H7 (cell line): ENCODE measurements around the gene CLINT1. TPM values are rescaled to one million over a fixed set of nuclear protein-coding genes. Genes with fewer than 3 reads are reported as not detected.

Experiments used
- DNase-seq: peaks from one replicate; pipeline ENCODE4 v3.0.0; 2012
- H3K27me3 ChIP-seq: 2 replicates; pipeline ENCODE4 v1.6.0; 2011; ENCODE audit warnings: mild to moderate bottlenecking, low read length; ENCODE audit not compliant: control insufficient read depth, insufficient read depth
- H3K36me3 ChIP-seq: replicated peaks from 2 replicates; pipeline ENCODE4 v1.5.1; 2011; ENCODE audit warnings: low read length; ENCODE audit not compliant: control insufficient read depth, insufficient read depth
- H3K4me3 ChIP-seq: 2 replicates; pipeline ENCODE4 v1.5.1; 2011; ENCODE audit warnings: low read depth, mild to moderate bottlenecking, control low read depth, low read length, moderate library complexity; ENCODE audit not compliant: insufficient read depth
- total RNA-seq: library from RNA; depleted of rRNA; stranded (reverse); fragments of >200 nt; shearing (Covaris generic); gene quantifications from 2 replicates; pipeline ENCODE4 v1.2.3, GENCODE V29; 2014

The CLINT1 gene
- total RNA-seq, 1 experiment from 2014 or later: 74.9 TPM

GRCh38 chr5:157766902-157767301 is 92.0 kb downstream of the CLINT1 start:
- H3K27me3 ChIP-seq: no peaks in the 10 kb centered on the region
- H3K4me3 ChIP-seq: no peak overlapping the region
- no peak for DNase-seq
- H3K36me3 ChIP-seq: no peaks in the 10 kb centered on the region

GRCh38 chr5:157766442-157766841 is 92.5 kb downstream of the CLINT1 start:
- H3K4me3 ChIP-seq: no peak overlapping the region
- no peaks in the 10 kb centered on the region for H3K27me3 ChIP-seq
- H3K36me3 ChIP-seq: no peaks in the 10 kb centered on the region
- DNase-seq: no peak

GRCh38 chr5:157764531-157764930 is 94.4 kb downstream of the CLINT1 start:
- Histone ChIP-seq H3K36me3 (no peaks in the 10 kb centered on the region), H3K27me3 (no peaks in the 10 kb centered on the region), H3K4me3 (no peak overlapping the region)
- no peak for DNase-seq

DNA sequence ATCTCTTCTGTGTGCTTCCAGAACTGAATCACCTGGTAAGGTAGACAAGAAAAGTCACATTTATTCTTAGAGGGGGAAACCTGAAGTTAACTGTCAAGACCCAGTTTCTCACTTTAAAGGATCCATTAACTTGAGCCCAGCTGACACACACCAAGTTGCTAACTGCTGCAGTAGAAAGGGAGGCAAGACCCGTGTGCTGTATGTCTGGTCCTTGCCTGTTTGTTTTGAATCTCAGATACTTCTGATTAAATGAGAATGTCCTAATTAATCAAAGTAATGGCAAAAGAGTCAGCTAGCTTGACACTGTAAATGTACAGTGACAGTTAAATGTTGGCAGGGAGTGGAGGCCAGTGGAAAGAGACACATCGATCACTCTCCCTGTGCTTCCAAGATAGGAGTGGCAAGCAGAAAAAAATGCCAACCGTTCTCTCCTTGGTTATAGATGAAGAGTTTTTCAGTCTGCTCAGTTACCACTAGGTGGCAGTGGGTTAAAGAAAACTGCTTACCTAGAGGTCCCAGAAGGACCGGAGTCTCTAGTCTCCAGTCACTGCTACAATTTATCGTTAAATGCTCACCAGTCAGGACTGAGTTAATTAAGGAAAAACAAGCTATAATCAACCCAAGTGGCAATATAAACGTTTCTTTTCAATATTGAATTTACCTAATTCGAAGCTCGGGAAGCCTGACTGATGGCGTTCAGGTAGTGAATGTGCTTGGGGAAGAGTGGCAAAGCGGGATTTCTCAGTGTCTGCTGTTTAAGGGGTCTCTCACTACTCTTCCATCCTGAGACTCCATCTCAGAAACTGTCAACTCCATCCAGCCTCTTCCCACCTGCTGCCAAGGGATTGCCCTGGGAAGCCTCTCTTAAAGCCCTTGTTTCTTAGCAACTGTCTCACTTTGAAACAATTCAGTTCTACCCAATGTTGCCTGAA is 97.0 kb downstream of the CLINT1 start:
- peak; percentile 78 for DNase-seq
- no peaks in the 10 kb centered on the region for H3K27me3 ChIP-seq
- no peak overlapping the region for H3K4me3 ChIP-seq
- H3K36me3 ChIP-seq: no peaks in the 10 kb centered on the region

- Histone ChIP-seq H3K4me3 (no peak overlapping the region), H3K36me3 (no peaks in the 10 kb centered on the region; the same call in 1 of the 2 replicates), H3K27me3 (no peaks in the 10 kb centered on the region)
- no peak for DNase-seq
Measured at GRCh38 chr5:157758706-157759105, 100.2 kb downstream of the CLINT1 start.

DNA sequence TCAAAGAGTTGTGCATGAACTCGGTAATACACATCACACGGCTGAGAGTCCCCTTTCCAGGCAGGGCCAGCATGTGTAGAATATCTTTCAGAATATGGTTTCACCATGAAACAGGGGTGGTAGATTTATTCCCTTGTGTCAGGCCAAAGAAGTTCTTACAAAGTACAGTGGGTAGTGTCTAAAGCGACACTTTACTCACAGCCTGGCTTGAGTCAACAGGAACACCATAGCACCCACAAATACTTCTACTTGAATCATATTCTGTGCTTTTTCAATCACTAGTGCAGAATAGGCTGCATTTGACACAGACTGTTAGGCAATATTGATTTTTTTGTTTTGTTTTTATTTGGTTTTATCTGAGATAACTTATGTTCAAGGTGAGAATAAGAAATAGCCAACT is 102.8 kb downstream of the CLINT1 start:
- no peak for DNase-seq
- H3K27me3 ChIP-seq: no peaks in the 10 kb centered on the region
- no peak overlapping the region for H3K4me3 ChIP-seq
- no peaks in the 10 kb centered on the region; the same call in none of the 2 replicates for H3K36me3 ChIP-seq

- DNase-seq: no peak
- no peaks in the 10 kb centered on the region for H3K27me3 ChIP-seq
- H3K4me3 ChIP-seq: no peak overlapping the region
- no peaks in the 10 kb centered on the region; the same call in none of the 2 replicates for H3K36me3 ChIP-seq
Measured at GRCh38 chr5:157750320-157750719, 108.6 kb downstream of the CLINT1 start.

- no peaks in the 10 kb centered on the region; the same call in 1 of the 2 replicates for H3K36me3 ChIP-seq
- DNase-seq: no peak
- peaks cover 4% of the 10 kb centered on the region for H3K27me3 ChIP-seq
- H3K4me3 ChIP-seq: no peak overlapping the region
Measured at GRCh38 chr5:157749462-157749799, 109.5 kb downstream of the CLINT1 start.

- H3K36me3 ChIP-seq: no peaks in the 10 kb centered on the region; the same call in 1 of the 2 replicates
- no peak overlapping the region for H3K4me3 ChIP-seq
- no peak for DNase-seq
- H3K27me3 ChIP-seq: peaks cover 9% of the 10 kb centered on the region
Measured at GRCh38 chr5:157748760-157749461, 110.0 kb downstream of the CLINT1 start.

DNA sequence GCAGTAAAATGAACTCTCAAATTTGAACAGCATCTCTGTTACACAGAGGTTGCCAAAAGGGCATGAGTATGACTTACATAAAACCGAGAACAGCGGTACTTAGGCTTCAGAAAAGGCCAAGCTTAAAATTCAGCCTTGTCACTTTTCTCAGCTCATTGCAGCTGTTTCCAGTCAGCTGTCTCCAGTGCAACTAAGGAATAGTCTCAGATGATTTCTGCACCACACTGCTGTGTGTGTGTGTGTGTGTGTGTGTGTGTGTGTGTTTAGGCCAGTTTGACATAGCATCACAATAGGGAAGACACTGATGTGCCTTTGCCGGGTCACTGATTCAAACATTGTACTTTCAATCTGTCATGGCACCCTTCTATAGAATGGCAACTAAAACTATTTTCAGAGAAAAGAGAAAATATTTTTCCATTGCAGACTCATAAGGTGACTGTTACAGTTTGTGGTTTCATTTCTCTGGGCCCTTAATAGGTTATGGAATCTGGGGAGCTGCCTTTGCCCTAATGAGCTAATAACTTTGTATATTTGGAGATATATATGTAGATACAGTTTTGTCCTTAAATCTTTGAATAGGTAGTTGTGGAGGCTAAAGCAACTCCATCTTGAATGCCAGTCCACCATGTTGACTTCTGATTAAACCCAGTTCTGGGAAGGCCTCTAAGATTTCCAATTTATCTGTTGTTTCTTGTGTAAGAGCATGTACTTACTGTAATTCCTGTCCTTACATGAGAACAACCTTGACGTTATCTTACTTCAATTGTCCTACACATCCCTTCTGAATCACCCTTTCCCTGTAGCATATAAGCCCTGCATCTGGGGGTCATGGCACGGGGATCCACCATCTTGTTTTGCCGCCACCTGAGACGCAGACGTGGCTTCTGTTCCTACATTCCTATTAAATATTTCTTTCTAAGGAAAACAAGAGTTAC is 110.9 kb downstream of the CLINT1 start:
- Histone ChIP-seq H3K27me3 (peaks cover 9% of the 10 kb centered on the region), H3K4me3 (no peak overlapping the region), H3K36me3 (no peaks in the 10 kb centered on the region)
- no peak for DNase-seq

GRCh38 chr5:157747173-157747740 is 111.7 kb downstream of the CLINT1 start:
- Histone ChIP-seq H3K36me3 (no peaks in the 10 kb centered on the region), H3K27me3 (peaks cover 9% of the 10 kb centered on the region), H3K4me3 (no peak overlapping the region)
- DNase-seq: no peak

DNA sequence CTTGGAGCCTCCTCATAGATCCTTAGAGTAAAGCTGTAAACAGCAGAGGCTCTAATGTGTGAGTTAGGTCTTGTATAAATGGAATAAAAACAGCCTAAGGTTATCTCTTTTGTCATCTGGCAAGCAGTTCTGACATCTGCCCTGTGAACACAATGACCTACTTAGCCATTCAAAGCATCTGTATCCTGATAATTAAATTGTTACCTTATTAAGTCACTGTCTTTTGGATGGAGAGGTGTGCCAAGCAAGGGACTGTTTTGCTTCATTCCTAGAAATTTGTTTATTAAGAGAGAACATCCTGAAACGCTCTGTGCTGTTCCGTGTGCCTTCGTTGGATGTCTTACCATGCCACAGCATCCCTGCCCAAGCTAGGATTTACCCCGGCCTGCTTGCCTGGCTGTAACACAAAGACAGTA is 113.9 kb downstream of the CLINT1 start:
- Histone ChIP-seq H3K36me3 (no peaks in the 10 kb centered on the region), H3K27me3 (peaks cover 9% of the 10 kb centered on the region), H3K4me3 (no peak overlapping the region)
- no peak for DNase-seq

- H3K4me3 ChIP-seq: peak overlapping the region; percentile 64
- peaks cover under 1% of the 10 kb centered on the region; the same call in 1 of the 2 replicates for H3K36me3 ChIP-seq
- peak; percentile 55 for DNase-seq
- H3K27me3 ChIP-seq: peaks cover 9% of the 10 kb centered on the region
Measured at GRCh38 chr5:157744051-157745011, 114.6 kb downstream of the CLINT1 start.
